HepG2 (cell line): ENCODE measurements around the gene ACBD7. TPM values are rescaled to one million over a fixed set of nuclear protein-coding genes. Genes with fewer than 3 reads are reported as not detected.

Experiments
- ATAC-seq: fragments of 200-7000 bp; cut with Tn5 transposase; 3 replicates; pipeline ENCODE4 v1.9.1; 2020; ENCODE audit warnings: mild to moderate bottlenecking, moderate library complexity
- BruUV-seq: library from RNA; stranded (reverse); fragments of 400-500 nt; replicated peaks from 2 replicates; lab custom pipeline; 2021; lab: Mats Ljungman, UMichigan
- CTCF ChIA-PET: fragments of 300-600 bp; formaldehyde crosslinking; extraction: SDS; loops from one replicate; lab custom pipeline; 2021; ENCODE audit warnings: low total read pairs, inconsistent platforms, low intra/inter-chr PET ratio; lab: Yijun Ruan, JAX
- POLR2A ChIA-PET: fragments of 350-600 bp; sonication (Branson Sonifier 250); formaldehyde crosslinking; loops from one replicate; lab custom pipeline; 2020; ENCODE audit warnings: antibody characterized with exemption, inconsistent platforms; lab: Yijun Ruan, JAX
- DNase-seq: peaks from one replicate; pipeline ENCODE4 v3.0.0-alpha.2; 2015; ENCODE audit warnings: low spot score
- FAIRE-seq: peaks from 3 replicates; lab custom pipeline; 2011; peaks lifted over from hg19 to GRCh38; lab: Jason Lieb, UNC
- H2AFZ ChIP-seq: one replicate; pipeline ENCODE4 v1.6.1; 2011; ENCODE audit warnings: low read length, inconsistent platforms
- H3K27ac ChIP-seq: fragments of 300-600 bp; 3 replicates; pipeline ENCODE4 v1.8.0; 2011; ENCODE audit warnings: mixed run types, mild to moderate bottlenecking, mixed read lengths, low read length, inconsistent platforms; ENCODE audit not compliant: insufficient read depth; ENCODE audit errors: extremely low read length
- H3K27me3 ChIP-seq, 2 experiments: fragments of 200-600 bp in 1 of 2; 2 replicates in 1 of 2; 3 replicates in 1 of 2; pipeline versions ENCODE4 v1.6.0 to v1.8.0; 2011; ENCODE audit warnings: low read length in 2 of 2, mild to moderate bottlenecking in 2 of 2, moderate library complexity in 2 of 2, inconsistent platforms in 1 of 2; ENCODE audit not compliant: insufficient read depth in 2 of 2, control insufficient read depth in 1 of 2
- H3K36me3 ChIP-seq, 2 experiments: fragments of 200-600 bp in 1 of 2; replicated peaks in 1 of 2; 2 replicates in 1 of 2; 3 replicates in 1 of 2; pipeline versions ENCODE4 v1.5.1 to v1.8.0; 2011; ENCODE audit warnings: low read length in 2 of 2, inconsistent platforms in 1 of 2; ENCODE audit not compliant: insufficient read depth in 2 of 2, control insufficient read depth in 1 of 2
- H3K4me1 ChIP-seq: 2 replicates; pipeline ENCODE4 v1.5.1; 2012; ENCODE audit warnings: low read length, inconsistent platforms; ENCODE audit not compliant: insufficient read depth
- H3K4me2 ChIP-seq: 2 replicates; pipeline ENCODE4 v1.6.0; 2011; ENCODE audit warnings: low read depth, low read length, inconsistent platforms
- H3K4me3 ChIP-seq, 3 experiments: fragments of 200-600 bp in 1 of 3; sonication (generic), shearing (Covaris generic) in 1 of 3; replicated peaks in 1 of 3; 2 replicates each; pipeline ENCODE4 v1.5.1; 2011 to 2016; ENCODE audit warnings: low read length in 3 of 3, inconsistent platforms in 2 of 3, low read depth in 2 of 3, mild to moderate bottlenecking in 2 of 3, control low read depth in 1 of 3, mixed read lengths in 1 of 3; ENCODE audit not compliant: insufficient read depth in 1 of 3
- H3K79me2 ChIP-seq: one replicate; pipeline ENCODE4 v1.6.1; 2011; ENCODE audit warnings: low read length, inconsistent platforms; ENCODE audit not compliant: insufficient read depth
- H3K9ac ChIP-seq: 2 replicates; pipeline ENCODE4 v1.6.0; 2011; ENCODE audit warnings: mild to moderate bottlenecking, low read depth, low read length, inconsistent platforms; ENCODE audit not compliant: insufficient read depth
- H3K9me3 ChIP-seq: 2 replicates; pipeline ENCODE4 v1.5.1; 2012; ENCODE audit warnings: mild to moderate bottlenecking, low read length
- H4K20me1 ChIP-seq: 2 replicates; pipeline ENCODE4 v1.6.0; 2011; ENCODE audit warnings: inconsistent platforms, mild to moderate bottlenecking, low read length, moderate library complexity; ENCODE audit not compliant: insufficient read depth
- BHLHE40 ChIP-seq: IDR thresholded peaks from 2 replicates; pipeline ENCODE4 v1.6.1; 2011; ENCODE audit warnings: low read length, improper control_type of control experiment
- MED13 ChIP-seq: sonication (generic); formaldehyde crosslinking; IDR thresholded peaks from 2 replicates; pipeline ENCODE4 v1.5.0; 2020; ENCODE audit warnings: missing genetic modification reagents
- NR3C1 ChIP-seq: sonication (generic); formaldehyde crosslinking; IDR thresholded peaks from 2 replicates; pipeline ENCODE4 v1.4.0; 2020; ENCODE audit warnings: missing genetic modification reagents
- ZNF232 ChIP-seq: sonication (generic); formaldehyde crosslinking; IDR thresholded peaks from 2 replicates; pipeline ENCODE4 v1.4.0; 2020; ENCODE audit warnings: missing genetic modification reagents, borderline replicate concordance
- ZNF441 ChIP-seq: sonication (generic); formaldehyde crosslinking; IDR thresholded peaks from 2 replicates; pipeline ENCODE4 v1.7.0; 2021; ENCODE audit warnings: missing genetic modification reagents, borderline replicate concordance
- ZNF850 ChIP-seq: sonication (generic); formaldehyde crosslinking; conservative IDR thresholded peaks from 2 replicates; pipeline ENCODE4 v1.9.0; 2021; ENCODE audit warnings: mild to moderate bottlenecking, missing genetic modification reagents
- ZSCAN25 ChIP-seq: sonication (generic); formaldehyde crosslinking; IDR thresholded peaks from 2 replicates; pipeline ENCODE4 v1.8.0; 2022; ENCODE audit warnings: mild to moderate bottlenecking, missing genetic modification reagents
- WGBS: methylation state at CpG from one replicate; pipeline ENCODE4 v1.1.6; 2017; ENCODE audit warnings: low lambda C conversion rate; 5-methylcytosine and 5-hydroxymethylcytosine counted together
- in situ Hi-C: cut with HindIII; loops from 2 replicates; pipeline ENCODE4 v1.10.0; 2017; ENCODE audit warnings: low pct_unique_long_range_greater_than_20kb; ENCODE audit not compliant: extremely low pct_ligation_motif_present
- intact Hi-C: fragments of 100-400 bp; cut with micrococcal nuclease; formaldehyde crosslinking; loops from one replicate; pipeline ENCODE4 v1.10.0; 2022; ENCODE audit not compliant: unreplicated experiment
- polyA plus RNA-seq, 8 experiments: library from polyadenylated mRNA; depleted of rRNA in 3 of 8; stranded (reverse) in 7 of 8; unstranded in 1 of 8; fragments of >200 nt; fragmentation: Illumina TruSeq in 4 of 8; extraction: Trizol in 4 of 8; gene quantifications; 2 replicates each; pipeline versions ENCODE4 v1.2.1 to v1.2.3, GENCODE V29; 2011 to 2016; ENCODE audit warnings: low read depth in 4 of 8, missing spikeins in 1 of 8, mixed read lengths in 1 of 8; ENCODE audit not compliant: insufficient read depth in 1 of 8
- total RNA-seq, 5 experiments: library from RNA; depleted of rRNA; stranded (reverse); fragments of >200 nt; fragmentation: Illumina TruSeq; extraction: Trizol; gene quantifications; 2 replicates each; pipeline ENCODE4 v1.2.3, GENCODE V29; 2016; ENCODE audit warnings: low read depth in 1 of 5
- TF ChIP-seq, protein P1 (sequence below): sonication (generic); formaldehyde crosslinking; IDR thresholded peaks from 2 replicates; pipeline ENCODE4 v1.8.0; 2022; ENCODE audit warnings: mild to moderate bottlenecking, missing genetic modification reagents
- TF ChIP-seq, protein P2 (sequence below): IDR thresholded peaks from 2 replicates; pipeline ENCODE4 v1.6.1; 2016; ENCODE audit warnings: missing compliant biosample characterization, missing genetic modification reagents, borderline replicate concordance

ACBD7 gene
- total and polyA plus RNA-seq, 2 of the 13 experiments (the other 11 are each of a cell fraction or from before 2014, with no cell fraction given), result 1.4 to 2.6 TPM

DNA sequence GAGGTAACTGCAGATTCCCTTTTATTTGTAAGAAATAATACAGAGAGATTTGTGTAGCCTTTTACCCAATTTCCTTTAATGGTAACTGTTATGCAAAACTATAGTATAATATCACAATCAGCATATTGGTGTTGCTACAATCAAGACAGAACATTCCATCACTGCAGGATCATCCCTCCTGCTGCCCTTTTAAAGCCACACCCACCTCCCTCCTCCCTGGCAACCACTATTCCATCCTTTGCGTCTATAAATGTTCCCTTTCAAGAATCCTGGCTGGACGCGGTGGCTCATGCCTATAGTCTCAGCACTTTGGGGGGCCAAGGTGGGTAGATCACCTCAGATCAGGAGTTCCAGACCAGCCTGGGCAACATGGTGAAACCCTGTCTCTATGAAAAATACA is 13.2 kb downstream of the ACBD7 start:
- FAIRE-seq (no peak), DNase-seq (no peak), ATAC-seq (no peak)
- H3K79me2 ChIP-seq, result no peaks in the 10 kb centered on the region
- no peak overlapping the region for H2AFZ ChIP-seq
- no peak overlapping the region for H3K9ac ChIP-seq
- no peaks in the 10 kb centered on the region for H3K27me3 ChIP-seq
- no peak overlapping the region for H3K27ac ChIP-seq
- in situ Hi-C loops, result no loop called here
- TF ChIP-seq BHLHE40 (no peak), NR3C1 (CRISPR knock-in tag) (no peak), ZSCAN25 (CRISPR knock-in tag) (no peak), MED13 (CRISPR knock-in tag) (no peak), ZNF232 (CRISPR knock-in tag) (no peak), ZNF850 (CRISPR knock-in tag) (no peak), ZNF441 (no peak)
- TF ChIP-seq, protein P1, sequence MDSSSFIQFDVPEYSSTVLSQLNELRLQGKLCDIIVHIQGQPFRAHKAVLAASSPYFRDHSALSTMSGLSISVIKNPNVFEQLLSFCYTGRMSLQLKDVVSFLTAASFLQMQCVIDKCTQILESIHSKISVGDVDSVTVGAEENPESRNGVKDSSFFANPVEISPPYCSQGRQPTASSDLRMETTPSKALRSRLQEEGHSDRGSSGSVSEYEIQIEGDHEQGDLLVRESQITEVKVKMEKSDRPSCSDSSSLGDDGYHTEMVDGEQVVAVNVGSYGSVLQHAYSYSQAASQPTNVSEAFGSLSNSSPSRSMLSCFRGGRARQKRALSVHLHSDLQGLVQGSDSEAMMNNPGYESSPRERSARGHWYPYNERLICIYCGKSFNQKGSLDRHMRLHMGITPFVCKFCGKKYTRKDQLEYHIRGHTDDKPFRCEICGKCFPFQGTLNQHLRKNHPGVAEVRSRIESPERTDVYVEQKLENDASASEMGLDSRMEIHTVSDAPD (CRISPR knock-in tag), result no peak
- TF ChIP-seq, protein P2, sequence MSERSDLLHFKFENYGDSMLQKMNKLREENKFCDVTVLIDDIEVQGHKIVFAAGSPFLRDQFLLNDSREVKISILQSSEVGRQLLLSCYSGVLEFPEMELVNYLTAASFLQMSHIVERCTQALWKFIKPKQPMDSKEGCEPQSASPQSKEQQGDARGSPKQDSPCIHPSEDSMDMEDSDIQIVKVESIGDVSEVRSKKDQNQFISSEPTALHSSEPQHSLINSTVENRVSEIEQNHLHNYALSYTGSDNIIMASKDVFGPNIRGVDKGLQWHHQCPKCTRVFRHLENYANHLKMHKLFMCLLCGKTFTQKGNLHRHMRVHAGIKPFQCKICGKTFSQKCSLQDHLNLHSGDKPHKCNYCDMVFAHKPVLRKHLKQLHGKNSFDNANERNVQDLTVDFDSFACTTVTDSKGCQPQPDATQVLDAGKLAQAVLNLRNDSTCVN (CRISPR knock-in tag), result no peak
- ChIA-PET POLR2A (no interaction called here), CTCF (no interaction called here)
- H3K36me3 ChIP-seq, result no peaks in the 10 kb centered on the region
- H3K4me3 ChIP-seq, result no peak overlapping the region
- H4K20me1 ChIP-seq, result no peaks in the 10 kb centered on the region
- no peak overlapping the region for H3K4me2 ChIP-seq
- no TSS peak for BruUV-seq
- intact Hi-C loops, result no loop called here
- 94% methylated on average over 3 of the region's 3 CpGs for WGBS
- 0 out of 2 replicates have a peak, but pooled peaks cover 8% of the 10 kb centered on the region for H3K9me3 ChIP-seq
- H3K4me1 ChIP-seq, result no peaks in the 10 kb centered on the region
